Tibial nerve (tissue), 4 donors: ENCODE results near the gene CRYBB1. TPM values are rescaled to one million over a fixed set of nuclear protein-coding genes. Genes with fewer than 3 reads are reported as not detected.
"Not testable (repeated sequence)": the region's sequence is repeated elsewhere in the genome, so short reads cannot be mapped to it uniquely, and the experiment has no call there.

ENCODE experiments used
- DNase-seq, 2 donors: peaks; one replicate each; pipeline ENCODE4 v3.0.0-alpha.2; 2019; ENCODE audit warnings: low spot score in 2 of 2
- H3K27ac ChIP-seq, 4 donors: fragments of 200-600 bp; sonication (generic) in 3 of 4; one replicate each; pipeline ENCODE4 v1.5.1; 2017 to 2019; ENCODE audit warnings: mild to moderate bottlenecking in 1 of 4
- H3K27me3 ChIP-seq, 2 donors: fragments of 200-600 bp; sonication (generic) in 1 of 2; one replicate each; pipeline versions ENCODE4 v1.5.1 to v1.6.0; 2017 to 2019
- H3K36me3 ChIP-seq, 3 donors: fragments of 200-600 bp; sonication (generic); one replicate each; pipeline ENCODE4 v1.5.1; 2018 to 2019
- H3K4me1 ChIP-seq, 4 donors: fragments of 200-600 bp; sonication (generic) in 3 of 4; one replicate each; pipeline ENCODE4 v1.5.1; 2017 to 2019
- H3K4me3 ChIP-seq, 4 donors: fragments of 200-600 bp; sonication (generic) in 3 of 4; one replicate each; pipeline ENCODE4 v1.5.1; 2017 to 2019; ENCODE audit warnings: mild to moderate bottlenecking in 1 of 4, moderate library complexity in 1 of 4
- H3K9me3 ChIP-seq, 4 donors: fragments of 200-600 bp; sonication (generic) in 3 of 4; one replicate each; pipeline ENCODE4 v1.5.1; 2017 to 2019
- CTCF ChIP-seq, 5 experiments: fragments of 200-600 bp in 3 of 5; fragments of 450-650 bp in 2 of 5; sonication (generic) in 3 of 5; IDR thresholded peaks; one replicate each; pipeline ENCODE4 v1.5.1; 2016 to 2019; ENCODE audit warnings: antibody characterized with exemption in 5 of 5, mild to moderate bottlenecking in 3 of 5, moderate library complexity in 2 of 5
- EP300 ChIP-seq, 2 donors: sonication (generic); formaldehyde crosslinking; IDR thresholded peaks; one replicate each; pipeline ENCODE4 v1.6.1; 2017; ENCODE audit warnings: antibody characterized with exemption in 2 of 2, mild to moderate bottlenecking in 1 of 2
- POLR2A ChIP-seq, 2 donors: fragments of 450-650 bp; IDR thresholded peaks; one replicate each; pipeline ENCODE4 v1.6.1; 2017; ENCODE audit warnings: antibody characterized with exemption in 2 of 2, mild to moderate bottlenecking in 2 of 2, moderate library complexity in 2 of 2
- WGBS, 2 donors: methylation state at CpG; one replicate each; pipeline ENCODE4 v1.1.5; 2018; 5-methylcytosine and 5-hydroxymethylcytosine counted together
- total RNA-seq, 4 donors: library from RNA; depleted of rRNA; stranded (reverse); fragments of >200 nt; gene quantifications; one replicate each; pipeline ENCODE4 v1.1.0, GENCODE V29; 2016

CRYBB1 gene
- total RNA-seq, 4 donors from 2014 or later, result 0.84 to 4.8 (median 1.8) TPM

- peaks cover 0 to 28% of the 10 kb centered on the region in 2 donors for H3K27me3 ChIP-seq
- no peaks in the 10 kb centered on the region for H3K36me3 ChIP-seq
These were observed 3.5 kb downstream of the CRYBB1 start for GRCh38 chr22:26614322-26614721.

GRCh38 chr22:26613753-26614152, 4.1 kb downstream of the CRYBB1 start:
- H3K4me3 ChIP-seq, DNase-seq, H3K36me3 ChIP-seq, H3K27ac ChIP-seq, H3K9me3 ChIP-seq, H3K4me1 ChIP-seq: not testable (repeated sequence)
- 11 to 22% methylated on average over 10 of the region's 10 CpGs for WGBS, 2 donors
- H3K27me3 ChIP-seq, result peaks cover 0 to 28% of the 10 kb centered on the region in 2 donors

More at GRCh38 chr22:26614322-26614721, 3.5 kb downstream of the CRYBB1 start:
- Histone ChIP-seq H3K9me3 (no peaks in the 10 kb centered on the region), H3K4me1 (peaks cover 0 to 4% (median 2%) of the 10 kb centered on the region in 4 donors), H3K4me3 (no peak overlapping the region), H3K27ac (no peak overlapping the region)
- 41% methylated on average over 14 of the region's 14 CpGs for WGBS, 2 donors
- TF ChIP-seq EP300 (IDR thresholded peaks at IDR 0.05), result no peak
- TF ChIP-seq CTCF (IDR thresholded peaks at IDR 0.05), result no peak
- TF ChIP-seq POLR2A (IDR thresholded peaks at IDR 0.05), result no peak
- DNase-seq, result no peak

GRCh38 chr22:26612652-26613051, 5.2 kb downstream of the CRYBB1 start:
- Histone ChIP-seq H3K27me3 (peaks cover 0 to 28% of the 10 kb centered on the region in 2 donors), H3K27ac (no peak overlapping the region), H3K9me3 (no peaks in the 10 kb centered on the region), H3K36me3 (no peaks in the 10 kb centered on the region), H3K4me3 (no peak overlapping the region), H3K4me1 (peaks cover 0 to 3% (median 0%) of the 10 kb centered on the region in 4 donors)
- no peak for DNase-seq
- TF ChIP-seq CTCF (IDR thresholded peaks at IDR 0.05), result no peak
- TF ChIP-seq POLR2A (IDR thresholded peaks at IDR 0.05), result no peak
- no peak for TF ChIP-seq EP300 (IDR thresholded peaks at IDR 0.05)
- 79 to 90% methylated on average over 4 of the region's 4 CpGs for WGBS, 2 donors

- no peak for DNase-seq
These were observed 6.8 kb downstream of the CRYBB1 start for GRCh38 chr22:26610996-26611395.

GRCh38 chr22:26610072-26610958, 7.5 kb downstream of the CRYBB1 start:
- no peaks in the 10 kb centered on the region for H3K36me3 ChIP-seq
- DNase-seq, result no peak
- 64% methylated on average over 12 of the region's 12 CpGs for WGBS, 2 donors
- peaks cover 0 to 23% of the 10 kb centered on the region in 2 donors for H3K27me3 ChIP-seq
- H3K9me3 ChIP-seq, result no peaks in the 10 kb centered on the region
- H3K27ac ChIP-seq, result no peak overlapping the region
- no peak for TF ChIP-seq POLR2A (IDR thresholded peaks at IDR 0.05)
- TF ChIP-seq EP300 (IDR thresholded peaks at IDR 0.05), result peak in 1 of 2 donors; percentile 30
- H3K4me3 ChIP-seq, result no peak overlapping the region
- peaks cover 0 to 3% (median 0%) of the 10 kb centered on the region in 4 donors for H3K4me1 ChIP-seq

More at GRCh38 chr22:26610996-26611395, 6.8 kb downstream of the CRYBB1 start:
- 77 to 86% methylated on average over 2 of the region's 2 CpGs for WGBS, 2 donors
- no peak overlapping the region for H3K27ac ChIP-seq
- peaks cover 0 to 3% (median 0%) of the 10 kb centered on the region in 4 donors for H3K4me1 ChIP-seq
- peaks cover 0 to 24% of the 10 kb centered on the region in 2 donors for H3K27me3 ChIP-seq
- no peaks in the 10 kb centered on the region for H3K36me3 ChIP-seq
- no peaks in the 10 kb centered on the region for H3K9me3 ChIP-seq
- TF ChIP-seq EP300 (IDR thresholded peaks at IDR 0.05) (no peak), POLR2A (IDR thresholded peaks at IDR 0.05) (no peak), CTCF (IDR thresholded peaks at IDR 0.05) (no peak)
- no peak overlapping the region for H3K4me3 ChIP-seq

- Histone ChIP-seq H3K27me3 (peaks cover 0 to 19% of the 10 kb centered on the region in 2 donors), H3K9me3 (no peaks in the 10 kb centered on the region), H3K27ac (no peak overlapping the region), H3K4me1 (no peaks in the 10 kb centered on the region), H3K36me3 (no peaks in the 10 kb centered on the region), H3K4me3 (no peak overlapping the region)
- 86 to 90% methylated on average over 2 of the region's 2 CpGs for WGBS, 2 donors
- no peak for DNase-seq
- no peak for TF ChIP-seq CTCF (IDR thresholded peaks at IDR 0.05)
These were observed 8.5 kb downstream of the CRYBB1 start for GRCh38 chr22:26609287-26609686.
